HepG2 (cell line): Measurements from ENCODE around the gene VEGFB. TPM values are rescaled to one million over a fixed set of nuclear protein-coding genes. Genes with fewer than 3 reads are reported as not detected.

Source experiments
- ATAC-seq: fragments of 200-7000 bp; cut with Tn5 transposase; 3 replicates; pipeline ENCODE4 v1.9.1; 2020; ENCODE audit warnings: mild to moderate bottlenecking, moderate library complexity
- BruUV-seq: library from RNA; stranded (reverse); fragments of 400-500 nt; replicated peaks from 2 replicates; lab custom pipeline; 2021; lab: Mats Ljungman, UMichigan
- CTCF ChIA-PET: fragments of 300-600 bp; formaldehyde crosslinking; extraction: SDS; loops from one replicate; lab custom pipeline; 2021; ENCODE audit warnings: low total read pairs, inconsistent platforms, low intra/inter-chr PET ratio; lab: Yijun Ruan, JAX
- POLR2A ChIA-PET: fragments of 350-600 bp; sonication (Branson Sonifier 250); formaldehyde crosslinking; loops from one replicate; lab custom pipeline; 2020; ENCODE audit warnings: antibody characterized with exemption, inconsistent platforms; lab: Yijun Ruan, JAX
- DNase-seq: peaks from one replicate; pipeline ENCODE4 v3.0.0-alpha.2; 2015; ENCODE audit warnings: low spot score
- FAIRE-seq: peaks from 3 replicates; lab custom pipeline; 2011; peaks lifted over from hg19 to GRCh38; lab: Jason Lieb, UNC
- H2AFZ ChIP-seq: one replicate; pipeline ENCODE4 v1.6.1; 2011; ENCODE audit warnings: low read length, inconsistent platforms
- H3K27ac ChIP-seq: fragments of 300-600 bp; 3 replicates; pipeline ENCODE4 v1.8.0; 2011; ENCODE audit warnings: mixed run types, mild to moderate bottlenecking, mixed read lengths, low read length, inconsistent platforms; ENCODE audit not compliant: insufficient read depth; ENCODE audit errors: extremely low read length
- H3K27me3 ChIP-seq, 2 experiments: fragments of 200-600 bp in 1 of 2; 2 replicates in 1 of 2; 3 replicates in 1 of 2; pipeline versions ENCODE4 v1.6.0 to v1.8.0; 2011; ENCODE audit warnings: low read length in 2 of 2, mild to moderate bottlenecking in 2 of 2, moderate library complexity in 2 of 2, inconsistent platforms in 1 of 2; ENCODE audit not compliant: insufficient read depth in 2 of 2, control insufficient read depth in 1 of 2
- H3K36me3 ChIP-seq, 2 experiments: fragments of 200-600 bp in 1 of 2; replicated peaks in 1 of 2; 2 replicates in 1 of 2; 3 replicates in 1 of 2; pipeline versions ENCODE4 v1.5.1 to v1.8.0; 2011; ENCODE audit warnings: low read length in 2 of 2, inconsistent platforms in 1 of 2; ENCODE audit not compliant: insufficient read depth in 2 of 2, control insufficient read depth in 1 of 2
- H3K4me1 ChIP-seq: 2 replicates; pipeline ENCODE4 v1.5.1; 2012; ENCODE audit warnings: low read length, inconsistent platforms; ENCODE audit not compliant: insufficient read depth
- H3K4me2 ChIP-seq: 2 replicates; pipeline ENCODE4 v1.6.0; 2011; ENCODE audit warnings: low read depth, low read length, inconsistent platforms
- H3K4me3 ChIP-seq, 3 experiments: fragments of 200-600 bp in 1 of 3; sonication (generic), shearing (Covaris generic) in 1 of 3; replicated peaks in 1 of 3; 2 replicates each; pipeline ENCODE4 v1.5.1; 2011 to 2016; ENCODE audit warnings: low read length in 3 of 3, inconsistent platforms in 2 of 3, low read depth in 2 of 3, mild to moderate bottlenecking in 2 of 3, control low read depth in 1 of 3, mixed read lengths in 1 of 3; ENCODE audit not compliant: insufficient read depth in 1 of 3
- H3K79me2 ChIP-seq: one replicate; pipeline ENCODE4 v1.6.1; 2011; ENCODE audit warnings: low read length, inconsistent platforms; ENCODE audit not compliant: insufficient read depth
- H3K9ac ChIP-seq: 2 replicates; pipeline ENCODE4 v1.6.0; 2011; ENCODE audit warnings: mild to moderate bottlenecking, low read depth, low read length, inconsistent platforms; ENCODE audit not compliant: insufficient read depth
- H3K9me3 ChIP-seq: 2 replicates; pipeline ENCODE4 v1.5.1; 2012; ENCODE audit warnings: mild to moderate bottlenecking, low read length
- H4K20me1 ChIP-seq: 2 replicates; pipeline ENCODE4 v1.6.0; 2011; ENCODE audit warnings: inconsistent platforms, mild to moderate bottlenecking, low read length, moderate library complexity; ENCODE audit not compliant: insufficient read depth
- ELF3 ChIP-seq: IDR thresholded peaks from 2 replicates; pipeline ENCODE4 v1.6.1; 2016; ENCODE audit warnings: missing genetic modification reagents, missing compliant biosample characterization
- HNF4A ChIP-seq: sonication (generic); formaldehyde crosslinking; IDR thresholded peaks from 2 replicates; pipeline ENCODE4 v1.4.0; 2020; ENCODE audit warnings: missing genetic modification reagents
- HOXD1 ChIP-seq: sonication (generic); formaldehyde crosslinking; IDR thresholded peaks from 2 replicates; pipeline ENCODE4 v1.5.0; 2020; ENCODE audit warnings: missing genetic modification reagents
- IRF2 ChIP-seq: IDR thresholded peaks from 2 replicates; pipeline ENCODE4 v1.6.1; 2018; ENCODE audit warnings: missing genetic modification reagents, missing compliant biosample characterization
- MXD3 ChIP-seq: IDR thresholded peaks from 2 replicates; pipeline ENCODE4 v1.6.1; 2016; ENCODE audit warnings: mild to moderate bottlenecking, missing biosample characterization, missing genetic modification reagents
- MYNN ChIP-seq: sonication (generic); formaldehyde crosslinking; IDR thresholded peaks from 2 replicates; pipeline ENCODE4 v1.4.0; 2020; ENCODE audit warnings: mild to moderate bottlenecking, low read depth, missing genetic modification reagents
- NR1H2 ChIP-seq: sonication (generic); formaldehyde crosslinking; IDR thresholded peaks from 2 replicates; pipeline ENCODE4 v1.8.1; 2022; ENCODE audit warnings: low read depth, missing genetic modification reagents, borderline replicate concordance
- STAT5B ChIP-seq: sonication (generic); formaldehyde crosslinking; IDR thresholded peaks from 2 replicates; pipeline ENCODE4 v1.4.0; 2020; ENCODE audit warnings: missing genetic modification reagents
- THRA ChIP-seq: sonication (generic); formaldehyde crosslinking; IDR thresholded peaks from 2 replicates; pipeline ENCODE4 v1.4.0; 2020; ENCODE audit warnings: missing genetic modification reagents, borderline replicate concordance
- ZBTB2 ChIP-seq: sonication (generic); formaldehyde crosslinking; IDR thresholded peaks from 2 replicates; pipeline ENCODE4 v1.8.0; 2022; ENCODE audit warnings: low read depth, missing genetic modification reagents
- ZFP36 ChIP-seq: fragments of 150-350 bp; IDR thresholded peaks from 2 replicates; pipeline ENCODE4 v1.6.1; 2018; ENCODE audit warnings: borderline replicate concordance, low read length, low read depth; ENCODE audit not compliant: partially characterized antibody
- ZFP90 ChIP-seq: sonication (generic); formaldehyde crosslinking; IDR thresholded peaks from 2 replicates; pipeline ENCODE4 v1.8.0; 2022; ENCODE audit warnings: missing genetic modification reagents, mild to moderate bottlenecking, inconsistent platforms, borderline replicate concordance
- ZNF264 ChIP-seq: sonication (generic); formaldehyde crosslinking; IDR thresholded peaks from 2 replicates; pipeline ENCODE4 v1.4.0; 2020; ENCODE audit warnings: missing genetic modification reagents
- ZNF484 ChIP-seq: sonication (generic); formaldehyde crosslinking; IDR thresholded peaks from 2 replicates; pipeline ENCODE4 v1.5.1; 2020; ENCODE audit warnings: mild to moderate bottlenecking, low read depth, missing genetic modification reagents, borderline replicate concordance
- ZNF512B ChIP-seq: sonication (generic); formaldehyde crosslinking; IDR thresholded peaks from 2 replicates; pipeline ENCODE4 v1.5.1; 2020; ENCODE audit warnings: missing genetic modification reagents, mild to moderate bottlenecking, borderline replicate concordance
- ZNF879 ChIP-seq: sonication (generic); formaldehyde crosslinking; IDR thresholded peaks from 2 replicates; pipeline ENCODE4 v1.8.1; 2023; ENCODE audit warnings: missing genetic modification reagents
- WGBS: methylation state at CpG from one replicate; pipeline ENCODE4 v1.1.6; 2017; ENCODE audit warnings: low lambda C conversion rate; 5-methylcytosine and 5-hydroxymethylcytosine counted together
- in situ Hi-C: cut with HindIII; loops from 2 replicates; pipeline ENCODE4 v1.10.0; 2017; ENCODE audit warnings: low pct_unique_long_range_greater_than_20kb; ENCODE audit not compliant: extremely low pct_ligation_motif_present
- intact Hi-C: fragments of 100-400 bp; cut with micrococcal nuclease; formaldehyde crosslinking; loops from one replicate; pipeline ENCODE4 v1.10.0; 2022; ENCODE audit not compliant: unreplicated experiment
- polyA plus RNA-seq, 8 experiments: library from polyadenylated mRNA; depleted of rRNA in 3 of 8; stranded (reverse) in 7 of 8; unstranded in 1 of 8; fragments of >200 nt; fragmentation: Illumina TruSeq in 4 of 8; extraction: Trizol in 4 of 8; gene quantifications; 2 replicates each; pipeline versions ENCODE4 v1.2.1 to v1.2.3, GENCODE V29; 2011 to 2016; ENCODE audit warnings: low read depth in 4 of 8, missing spikeins in 1 of 8, mixed read lengths in 1 of 8; ENCODE audit not compliant: insufficient read depth in 1 of 8
- total RNA-seq, 5 experiments: library from RNA; depleted of rRNA; stranded (reverse); fragments of >200 nt; fragmentation: Illumina TruSeq; extraction: Trizol; gene quantifications; 2 replicates each; pipeline ENCODE4 v1.2.3, GENCODE V29; 2016; ENCODE audit warnings: low read depth in 1 of 5

Gene VEGFB
- total and polyA plus RNA-seq, 2 of the 13 experiments (the other 11 are each of a cell fraction or from before 2014, with no cell fraction given), result 9.0 to 11.3 TPM

- H4K20me1 ChIP-seq, result 0 out of 2 replicates have a peak, but pooled peaks cover 2% of the 10 kb centered on the region
- DNase-seq (no peak), ATAC-seq (no peak), FAIRE-seq (no peak)
- H3K27me3 ChIP-seq, result no peaks in the 10 kb centered on the region
- CTCF ChIA-PET, result no interaction called here
- H3K4me2 ChIP-seq, result no peak overlapping the region
- no peaks in the 10 kb centered on the region for H3K79me2 ChIP-seq
- BruUV-seq, result no TSS peak
- no peak overlapping the region for H3K27ac ChIP-seq
- peaks cover 17% of the 10 kb centered on the region for H3K4me1 ChIP-seq
- H3K9ac ChIP-seq, result no peak overlapping the region
- 100% methylated on average over 6 of the region's 9 CpGs for WGBS
- intact Hi-C loops, result no loop called here
- H3K4me3 ChIP-seq, result no peak overlapping the region
- no peaks in the 10 kb centered on the region for H3K9me3 ChIP-seq
- H3K36me3 ChIP-seq, result peaks cover 36 to 53% of the 10 kb centered on the region in 2 experiments
- in situ Hi-C loops, result no loop called here
- POLR2A ChIA-PET, result interaction anchor here (3.8 kb wide), 1 partner anchor 18 kb away, joined by 18 read pairs; the partner anchor contains the start of gene STIP1
- TF ChIP-seq NR1H2 (CRISPR knock-in tag) (no peak), ZNF264 (CRISPR knock-in tag) (no peak), ELF3 (CRISPR knock-in tag) (no peak), IRF2 (CRISPR knock-in tag) (no peak), ZBTB2 (CRISPR knock-in tag) (no peak), THRA (CRISPR knock-in tag) (no peak), MXD3 (CRISPR knock-in tag) (no peak), ZNF879 (no peak), HNF4A (CRISPR knock-in tag) (no peak), STAT5B (CRISPR knock-in tag) (no peak), ZFP36 (no peak), ZNF512B (no peak), HOXD1 (CRISPR knock-in tag) (no peak), ZFP90 (no peak), ZNF484 (CRISPR knock-in tag) (no peak), MYNN (no peak)
- H2AFZ ChIP-seq, result no peak overlapping the region
These were observed 31.4 kb upstream of the VEGFB start for GRCh38 chr11:64202992-64203391.
